Measurements from ENCODE around the gene GUCD1.
"Not testable (repeated sequence)": the region's sequence is repeated elsewhere in the genome, so short reads cannot be mapped to it uniquely, and the experiment has no call there.

The GUCD1 gene

GRCh38 chr22:24559471-24559870 is 4.5 kb upstream of the GUCD1 start:
- H3K36me3 ChIP-seq (ENCODE audit: insufficient read depth, low read length): peaks cover 63% of the 10 kb centered on the region
- no peak for TF ChIP-seq CTCF (IDR thresholded peaks at IDR 0.05; ENCODE audit: low read length)
- no peak for TF ChIP-seq EZH2 (IDR thresholded peaks at IDR 0.05; ENCODE audit: borderline replicate concordance, low read length)
- H3K4me1 ChIP-seq (ENCODE audit: insufficient read depth, low read length, severe bottlenecking): peaks cover 34% of the 10 kb centered on the region
- H3K9me3 ChIP-seq (ENCODE audit: low read length): no peaks in the 10 kb centered on the region
- no peaks in the 10 kb centered on the region for H4K20me1 ChIP-seq (ENCODE audit: insufficient read depth, low read length)
- H3K9ac ChIP-seq (ENCODE audit: low read length): no peak overlapping the region; the same call in 1 of the 2 replicates
- H3K27me3 ChIP-seq (ENCODE audit: insufficient read depth, low read length): no peaks in the 10 kb centered on the region
- peaks cover 79% of the 10 kb centered on the region for H3K79me2 ChIP-seq (ENCODE audit: insufficient read depth, low read length)
- H3F3A ChIP-seq (ENCODE audit: insufficient read depth, low read length): no peaks in the 10 kb centered on the region
- H3K27ac ChIP-seq (ENCODE audit: low read depth, low read length, poor library complexity, severe bottlenecking): no peak overlapping the region
- H2AFZ ChIP-seq (ENCODE audit: low read length): no peak overlapping the region
- H3K4me2 ChIP-seq (ENCODE audit: low read length): no peak overlapping the region
- H3K4me3 ChIP-seq (ENCODE audit: low read depth, low read length, poor library complexity, severe bottlenecking): no peak overlapping the region
- no peaks in the 10 kb centered on the region for H3K9me2 ChIP-seq (ENCODE audit: low read depth, low read length)

- H3K27ac ChIP-seq (ENCODE audit: low read depth, low read length, poor library complexity, severe bottlenecking): peak within 1 kb of the TSS; percentile 91
- no peaks in the 10 kb centered on the region for H3K9me3 ChIP-seq (ENCODE audit: low read length)
- H3K4me3 ChIP-seq (ENCODE audit: low read depth, low read length, poor library complexity, severe bottlenecking): peak within 1 kb of the TSS; percentile 89
- TF ChIP-seq CTCF (IDR thresholded peaks at IDR 0.05; ENCODE audit: low read length) (no peak), EZH2 (IDR thresholded peaks at IDR 0.05; ENCODE audit: borderline replicate concordance, low read length) (no peak)
- no peaks in the 10 kb centered on the region for H3F3A ChIP-seq (ENCODE audit: insufficient read depth, low read length)
- H2AFZ ChIP-seq (ENCODE audit: low read length): 0 out of 2 replicates have a peak within 1 kb of the TSS, but pooled peaks have one; percentile 50
- peak within 1 kb of the TSS; percentile 97 for H3K4me2 ChIP-seq (ENCODE audit: low read length)
- H3K9me2 ChIP-seq (ENCODE audit: low read depth, low read length): no peaks in the 10 kb centered on the region
- H3K79me2 ChIP-seq (ENCODE audit: insufficient read depth, low read length): peaks cover 59% of the 10 kb centered on the region
- H3K4me1 ChIP-seq (ENCODE audit: insufficient read depth, low read length, severe bottlenecking): peaks cover 69% of the 10 kb centered on the region
- peaks cover 47% of the 10 kb centered on the region for H3K36me3 ChIP-seq (ENCODE audit: insufficient read depth, low read length)
- H4K20me1 ChIP-seq (ENCODE audit: insufficient read depth, low read length): no peaks in the 10 kb centered on the region
- peak within 1 kb of the TSS; percentile 97 for H3K9ac ChIP-seq (ENCODE audit: low read length)
- no peaks in the 10 kb centered on the region for H3K27me3 ChIP-seq (ENCODE audit: insufficient read depth, low read length)
Observed at GRCh38 chr22:24555165-24556039, 464 bp upstream of the GUCD1 start, which contains the start of gene SNRPD3. SNRPD3 (plus strand) TSS chr22:24555999; CDS start chr22:24557675, 1,676 bp downstream.

- peak overlapping the region; percentile 96 for H3K9ac ChIP-seq (ENCODE audit: low read length)
- peak overlapping the region; percentile 89 for H3K4me3 ChIP-seq (ENCODE audit: low read depth, low read length, poor library complexity, severe bottlenecking)
- no peaks in the 10 kb centered on the region for H3F3A ChIP-seq (ENCODE audit: insufficient read depth, low read length)
- no peak overlapping the region for H2AFZ ChIP-seq (ENCODE audit: low read length)
- H3K27me3 ChIP-seq (ENCODE audit: insufficient read depth, low read length): no peaks in the 10 kb centered on the region
- peaks cover 60% of the 10 kb centered on the region for H3K4me1 ChIP-seq (ENCODE audit: insufficient read depth, low read length, severe bottlenecking)
- no peaks in the 10 kb centered on the region for H4K20me1 ChIP-seq (ENCODE audit: insufficient read depth, low read length)
- peaks cover 48% of the 10 kb centered on the region for H3K79me2 ChIP-seq (ENCODE audit: insufficient read depth, low read length)
- peak overlapping the region; percentile 81 for H3K27ac ChIP-seq (ENCODE audit: low read depth, low read length, poor library complexity, severe bottlenecking)
- H3K36me3 ChIP-seq (ENCODE audit: insufficient read depth, low read length): peaks cover 53% of the 10 kb centered on the region
- TF ChIP-seq EZH2 (IDR thresholded peaks at IDR 0.05; ENCODE audit: borderline replicate concordance, low read length) (no peak), CTCF (IDR thresholded peaks at IDR 0.05; ENCODE audit: low read length) (no peak)
- no peaks in the 10 kb centered on the region for H3K9me3 ChIP-seq (ENCODE audit: low read length)
- no peaks in the 10 kb centered on the region for H3K9me2 ChIP-seq (ENCODE audit: low read depth, low read length)
- peak overlapping the region; percentile 97 for H3K4me2 ChIP-seq (ENCODE audit: low read length)
Observed at GRCh38 chr22:24553597-24554312, 1.2 kb downstream of the GUCD1 start.

GRCh38 chr22:24552503-24553286 is 2.2 kb downstream of the GUCD1 start:
- not testable (repeated sequence) for H3K27me3 ChIP-seq (ENCODE audit: insufficient read depth, low read length); H3F3A ChIP-seq (ENCODE audit: insufficient read depth, low read length); H4K20me1 ChIP-seq (ENCODE audit: insufficient read depth, low read length); H3K9me2 ChIP-seq (ENCODE audit: low read depth, low read length); H3K9me3 ChIP-seq (ENCODE audit: low read length); H2AFZ ChIP-seq (ENCODE audit: low read length)
- Histone ChIP-seq H3K4me2 (ENCODE audit: low read length) (peak overlapping the region; percentile 97), H3K9ac (ENCODE audit: low read length) (peak overlapping the region; percentile 96; the same call in 1 of the 2 replicates), H3K4me1 (ENCODE audit: insufficient read depth, low read length, severe bottlenecking) (peaks cover 49% of the 10 kb centered on the region), H3K27ac (ENCODE audit: low read depth, low read length, poor library complexity, severe bottlenecking) (peak overlapping the region; percentile 81), H3K79me2 (ENCODE audit: insufficient read depth, low read length) (peaks cover 37% of the 10 kb centered on the region), H3K36me3 (ENCODE audit: insufficient read depth, low read length) (peaks cover 52% of the 10 kb centered on the region), H3K4me3 (ENCODE audit: low read depth, low read length, poor library complexity, severe bottlenecking) (peak overlapping the region; percentile 89)

Measured in OCI-LY1 (cell line).